NCI-H128 (cell line): ENCODE measurements around the gene IFT172.

Source experiments
- DNase-seq: peaks from one replicate; lab custom pipeline; 2025; ENCODE audit not compliant: unreplicated experiment; lab: John Stamatoyannopoulos, UW

Gene IFT172

DNA sequence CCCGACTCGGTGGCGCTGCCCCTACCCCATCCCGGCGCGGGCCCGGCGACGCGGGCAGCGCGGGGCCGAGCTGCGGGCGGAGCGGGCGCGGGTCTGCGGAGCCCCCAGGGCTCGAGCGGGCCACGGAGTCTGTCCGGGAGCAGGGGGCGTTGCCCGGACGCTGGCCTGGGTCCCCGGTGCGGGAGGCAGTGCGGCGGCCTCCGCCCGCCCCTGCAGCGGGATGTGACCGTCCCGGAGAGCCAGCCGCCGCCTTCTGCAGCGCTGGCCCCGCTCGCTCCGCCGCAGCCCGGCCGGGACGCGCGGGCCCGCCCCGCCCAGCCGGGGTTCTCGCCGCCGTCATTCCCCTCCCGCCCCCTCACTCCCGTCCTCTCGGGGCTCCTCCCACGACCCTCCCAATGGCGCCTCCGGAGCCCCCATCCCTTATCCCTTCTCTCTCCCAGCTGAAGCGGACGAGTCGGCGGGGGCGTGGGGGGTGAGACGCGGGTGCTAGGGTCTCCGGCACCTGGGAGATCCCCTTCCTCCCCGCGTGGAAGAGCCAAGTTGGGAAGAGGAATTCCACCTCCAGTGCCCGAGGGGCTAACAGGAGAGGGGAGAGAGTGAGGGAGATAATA is 5.5 kb upstream of the IFT172 start, which contains the start of gene FNDC4:
Gene FNDC4 (minus strand): TSS at position 257 of the 611 bp plus-strand sequence. CDS start 521 bp downstream, outside the sequence.
- no peak for DNase-seq

DNA sequence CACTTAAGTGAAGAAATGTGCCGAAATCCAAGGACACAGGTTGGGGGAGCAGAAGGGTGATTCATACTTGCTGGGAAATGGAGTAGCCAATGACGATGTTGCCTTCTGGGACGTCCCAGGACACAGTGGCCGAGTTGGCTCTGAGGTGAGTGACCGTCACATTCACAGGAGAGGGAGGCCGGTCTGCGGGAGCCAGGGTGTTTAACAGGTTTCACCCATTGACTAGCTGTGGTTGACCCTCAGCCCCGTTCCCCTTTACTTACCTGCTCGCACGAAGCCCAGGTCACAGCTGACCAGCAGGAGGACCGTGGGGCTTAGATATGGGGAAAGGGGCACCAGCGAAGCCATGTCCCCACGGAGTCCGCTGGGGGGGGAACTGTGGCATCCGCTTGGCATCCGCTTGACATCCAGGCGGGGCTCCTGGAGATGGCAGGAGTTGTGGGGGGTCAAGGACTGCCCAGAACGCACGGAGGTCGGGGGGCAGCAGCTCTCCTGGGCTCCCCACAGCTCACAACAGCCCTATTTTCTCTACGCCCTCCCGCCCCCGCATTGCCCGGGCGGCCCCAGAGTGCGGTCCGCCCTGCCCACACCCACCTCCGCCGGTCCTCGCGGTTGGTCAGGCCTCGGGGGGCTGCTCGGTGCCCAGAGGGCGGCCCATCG is 4.9 kb upstream of the IFT172 start:
- DNase-seq, result no peak

DNA sequence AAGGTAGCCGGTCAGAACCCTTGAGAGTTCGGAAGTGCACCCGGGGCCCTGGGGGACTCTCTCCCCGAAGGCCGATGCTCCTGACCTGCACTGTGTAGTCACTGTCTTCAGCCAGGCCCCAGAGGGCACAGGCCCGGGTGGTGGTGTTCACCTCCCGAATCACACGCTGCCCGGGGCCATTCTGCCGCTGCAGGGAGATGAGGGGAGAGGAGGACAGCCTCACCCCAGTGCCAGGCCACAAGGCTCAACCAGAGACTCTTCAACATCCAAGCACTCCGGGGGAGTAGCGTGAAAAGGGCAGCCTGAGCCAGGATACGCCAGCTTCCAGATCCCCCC is 4.4 kb upstream of the IFT172 start:
- no peak for DNase-seq

DNA sequence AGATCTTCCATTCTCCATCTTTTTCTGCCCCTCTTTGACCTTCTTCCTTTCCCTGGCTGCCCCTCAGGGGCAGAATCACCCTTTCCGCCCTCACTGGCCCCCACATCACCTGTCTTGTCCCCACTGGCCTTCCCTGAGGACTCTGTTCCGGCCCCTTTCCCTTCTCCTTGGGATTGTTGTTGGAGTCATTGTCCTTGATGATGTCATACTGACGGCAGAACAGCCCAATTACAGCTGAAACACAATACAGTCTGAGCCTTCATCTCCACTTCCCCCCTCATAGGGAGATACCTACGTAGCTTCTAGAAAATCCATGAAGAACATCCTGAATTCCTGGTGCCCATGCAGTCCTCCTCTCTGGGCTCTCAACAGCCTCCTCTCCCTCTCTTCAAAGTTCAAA is 3.0 kb upstream of the IFT172 start:
- DNase-seq, result no peak

DNA sequence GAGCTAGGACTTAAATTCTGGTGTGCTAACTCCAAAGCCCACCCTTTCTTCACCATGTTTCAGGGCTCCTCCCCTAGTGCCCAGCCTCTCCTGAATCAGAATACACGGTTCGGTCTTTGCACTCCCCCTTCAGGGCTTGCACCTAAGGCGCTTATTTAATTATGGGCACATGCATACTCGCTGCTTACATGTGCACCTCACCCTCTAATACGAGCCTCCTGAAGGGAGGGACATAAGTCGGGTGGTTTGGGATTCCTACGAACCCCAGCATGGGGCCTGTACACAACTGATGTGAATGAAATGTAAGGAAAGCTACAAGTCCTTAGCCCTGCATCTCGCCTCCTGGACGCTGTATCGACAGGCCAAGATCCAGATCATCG is 435 bp downstream of the IFT172 start:
- DNase-seq, result no peak

DNA sequence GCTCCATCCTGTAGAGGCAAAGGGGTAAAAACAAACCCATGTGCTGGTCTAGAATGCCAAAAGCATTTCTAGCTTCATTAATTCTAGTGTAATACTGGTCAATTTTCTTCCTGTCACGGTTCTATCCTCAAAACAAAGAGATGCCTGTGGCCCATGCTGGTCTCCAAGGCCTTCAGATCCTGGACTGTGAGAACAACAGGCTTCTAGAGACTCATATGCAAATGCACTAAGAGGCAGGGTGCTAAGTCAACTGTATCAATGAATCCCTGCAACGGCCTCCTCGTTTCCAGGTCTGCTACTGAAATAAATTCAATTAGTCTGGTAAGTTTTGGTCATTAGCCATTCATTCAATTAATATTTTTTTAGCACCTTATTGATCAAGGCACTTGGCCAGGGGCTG is 4.0 kb downstream of the IFT172 start:
- no peak for DNase-seq

DNA sequence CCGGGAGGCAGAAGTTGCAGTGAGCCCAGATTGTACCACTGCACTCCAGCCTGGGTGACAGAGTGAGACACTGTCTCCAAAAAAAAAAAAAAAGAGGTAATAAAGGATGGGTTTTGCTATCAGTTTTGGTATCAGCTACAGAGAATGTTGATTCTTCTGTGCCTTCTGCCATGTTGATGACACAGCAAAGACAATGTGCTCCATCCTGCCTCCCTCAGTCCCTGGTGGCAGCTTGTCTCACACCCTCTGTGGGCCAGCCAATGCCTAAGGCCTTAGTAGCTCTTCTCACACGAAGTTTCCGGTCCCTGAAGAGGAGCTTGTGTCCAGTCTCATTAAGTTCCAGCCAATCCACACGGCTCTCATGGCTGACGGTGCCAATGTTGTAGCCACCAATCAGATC is 17.6 kb downstream of the IFT172 start:
- DNase-seq, result no peak

DNA sequence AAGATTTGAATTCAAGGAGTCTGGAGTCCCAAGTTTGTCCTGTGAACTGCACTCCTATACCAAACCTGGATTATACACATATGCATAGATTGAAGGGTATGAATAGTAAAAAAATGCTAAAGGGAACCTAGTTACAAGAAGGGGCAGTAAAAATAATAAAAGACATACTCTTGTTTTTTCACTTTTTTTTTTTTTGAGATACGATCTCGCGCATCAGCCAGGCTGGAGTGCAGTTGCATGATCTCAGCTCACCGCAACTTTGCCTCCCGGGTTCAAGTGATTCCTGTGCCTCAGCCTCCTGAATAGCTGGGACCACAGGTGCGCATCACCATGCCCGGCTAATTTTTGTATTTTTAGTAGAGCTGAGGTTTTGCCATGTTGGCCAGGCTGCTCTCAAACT is 25.1 kb downstream of the IFT172 start:
- DNase-seq, result no peak

DNA sequence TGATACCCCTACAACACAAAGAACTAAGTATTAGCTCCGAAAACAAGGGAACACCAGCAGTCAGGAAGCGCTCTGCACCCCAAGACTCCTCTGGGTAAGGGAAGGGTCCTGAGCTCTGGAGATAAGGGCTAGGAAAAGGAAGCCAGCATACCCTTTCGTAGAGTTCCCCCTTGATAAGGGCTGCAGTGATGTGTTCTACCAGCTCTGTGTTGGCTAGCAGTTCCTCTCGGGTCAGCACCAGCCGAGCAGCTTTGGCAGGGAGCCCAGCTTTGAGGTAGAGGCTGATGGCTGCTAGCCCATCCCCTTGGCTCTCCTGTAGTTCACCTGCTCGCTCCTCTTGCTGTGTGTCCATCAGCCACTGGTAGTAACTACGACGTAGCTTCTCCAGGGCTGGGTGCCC is 28.4 kb downstream of the IFT172 start:
- DNase-seq, result no peak

DNA sequence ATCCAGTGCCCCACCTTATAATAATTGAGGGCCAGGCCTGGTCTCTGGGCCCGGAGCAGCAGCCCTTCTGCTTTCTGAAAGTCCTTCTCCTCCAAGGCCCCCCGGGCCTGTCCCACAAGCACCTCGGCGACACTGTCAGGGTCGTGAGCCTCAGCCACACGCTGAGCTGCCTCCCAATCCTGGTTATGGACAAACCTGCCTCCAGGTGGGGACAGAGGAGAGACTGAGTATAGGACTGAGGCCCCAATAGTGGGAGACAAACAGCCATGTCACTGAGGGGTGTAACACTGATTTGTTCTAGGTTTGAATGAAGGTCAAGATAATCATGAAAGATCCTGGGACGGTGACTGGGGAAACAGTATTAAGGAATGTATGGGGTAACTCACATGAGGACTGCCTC is 35.6 kb downstream of the IFT172 start:
- no peak for DNase-seq

DNA sequence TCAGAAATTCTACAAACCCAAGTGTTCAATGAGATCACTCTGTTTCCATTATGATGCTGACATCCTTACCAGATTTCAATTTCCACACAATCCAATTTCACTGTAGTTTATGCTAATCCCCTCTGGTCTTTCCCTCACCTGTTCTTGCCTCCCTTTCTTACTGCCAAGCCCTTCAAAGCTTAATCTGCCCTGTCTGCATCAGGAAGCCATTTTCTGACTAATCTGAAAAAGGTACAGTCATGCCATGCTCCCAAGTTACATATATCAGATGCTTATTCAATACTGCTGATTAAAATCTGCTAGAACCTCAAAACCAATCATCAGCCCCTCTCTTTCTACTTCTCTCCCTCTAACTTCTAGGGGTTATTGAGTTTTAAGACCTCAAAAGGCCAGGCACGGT is 38.4 kb downstream of the IFT172 start:
- no peak for DNase-seq

DNA sequence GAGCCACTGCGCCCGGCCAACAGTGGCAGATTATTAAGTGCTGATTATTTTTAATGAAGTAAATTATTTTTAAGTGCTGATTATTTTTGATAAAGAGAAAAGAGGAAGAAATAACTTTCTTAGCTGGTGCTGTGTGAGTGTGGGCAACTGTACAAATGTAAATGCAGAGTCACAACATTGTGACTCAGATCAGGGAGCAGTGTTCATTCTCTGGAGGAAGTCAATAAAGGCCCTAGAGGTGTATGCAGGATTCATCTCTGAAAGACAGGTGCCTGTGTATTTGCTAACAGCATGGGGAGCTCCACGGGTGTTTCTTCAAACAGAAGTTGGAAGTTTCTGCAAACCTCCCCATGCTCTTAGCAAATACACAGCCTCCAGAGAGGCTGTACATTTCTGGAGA is 41.2 kb downstream of the IFT172 start:
- DNase-seq, result no peak

DNA sequence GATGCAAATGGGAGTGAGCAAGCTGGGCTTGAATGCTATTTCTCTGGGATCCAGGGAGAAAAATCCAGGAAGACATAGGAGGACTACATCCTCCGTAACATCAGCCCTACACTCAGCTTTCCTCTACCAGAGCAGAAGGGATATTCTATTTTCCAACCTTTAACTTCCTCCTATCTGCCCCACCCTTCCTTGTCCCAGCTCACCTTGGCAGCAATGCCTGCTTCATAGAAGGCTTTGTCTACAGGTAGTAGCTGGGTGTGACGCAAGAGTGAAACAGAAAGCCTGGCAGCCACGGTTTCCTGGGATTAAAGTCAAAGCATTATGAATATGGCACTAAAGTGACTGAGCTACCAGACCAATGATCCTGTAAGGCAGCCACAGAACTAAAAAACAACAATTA is 43.5 kb downstream of the IFT172 start:
- DNase-seq, result no peak

DNA sequence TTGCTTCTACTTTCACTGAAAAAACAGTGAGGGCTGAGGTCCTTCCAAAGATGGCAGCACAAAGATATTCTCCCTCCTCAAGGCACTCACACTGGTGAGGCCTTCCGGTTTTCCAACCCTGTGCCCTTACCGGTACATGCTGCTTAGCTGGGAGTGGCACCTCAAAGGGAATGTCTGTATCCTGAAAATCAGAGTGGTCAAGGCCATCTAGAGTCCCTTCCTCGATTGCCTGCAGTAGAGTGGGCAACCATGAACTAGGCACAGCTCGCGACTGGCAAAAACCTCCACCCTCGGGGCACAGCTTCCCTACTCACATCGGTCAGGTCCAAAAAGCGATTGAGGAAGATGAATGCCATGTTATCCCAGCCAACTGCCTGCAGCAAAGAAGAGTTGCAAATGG is 43.9 kb downstream of the IFT172 start:
- DNase-seq, result no peak

DNA sequence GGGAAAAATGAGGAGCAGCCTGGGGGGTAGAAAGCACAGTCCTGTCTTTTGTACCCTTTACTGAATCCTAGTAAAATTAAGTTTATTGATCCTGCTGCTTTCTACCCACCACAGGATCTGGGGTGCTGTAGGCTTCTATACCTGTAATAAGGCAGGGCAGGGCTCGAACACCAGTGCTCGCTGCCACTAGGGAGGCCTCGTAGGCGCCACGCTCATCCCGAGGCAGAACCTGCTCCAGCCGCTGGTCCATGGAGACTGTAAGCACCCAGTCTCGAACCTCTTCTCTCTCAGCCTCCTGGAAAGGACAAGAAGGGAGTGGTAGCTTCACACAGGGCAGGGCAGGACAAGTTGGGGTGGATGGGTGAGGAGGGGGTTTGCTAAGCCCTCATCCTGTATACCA is 44.4 kb downstream of the IFT172 start:
- DNase-seq, result no peak

DNA sequence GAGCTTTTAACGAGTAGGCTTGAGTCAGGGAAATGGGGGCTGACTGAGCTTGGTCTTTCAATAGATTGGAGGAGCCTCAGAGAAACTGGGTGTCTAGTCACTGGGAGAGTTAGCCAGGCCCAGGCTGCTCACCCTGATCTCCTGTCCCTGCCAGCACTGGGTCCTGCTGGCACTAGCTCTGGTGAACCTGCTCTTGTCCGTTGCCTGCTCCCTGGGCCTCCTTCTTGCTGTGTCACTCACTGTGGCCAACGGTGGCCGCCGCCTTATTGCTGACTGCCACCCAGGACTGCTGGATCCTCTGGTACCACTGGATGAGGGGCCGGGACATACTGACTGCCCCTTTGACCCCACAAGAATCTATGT is 46.6 kb downstream of the IFT172 start:
- no peak for DNase-seq

DNA sequence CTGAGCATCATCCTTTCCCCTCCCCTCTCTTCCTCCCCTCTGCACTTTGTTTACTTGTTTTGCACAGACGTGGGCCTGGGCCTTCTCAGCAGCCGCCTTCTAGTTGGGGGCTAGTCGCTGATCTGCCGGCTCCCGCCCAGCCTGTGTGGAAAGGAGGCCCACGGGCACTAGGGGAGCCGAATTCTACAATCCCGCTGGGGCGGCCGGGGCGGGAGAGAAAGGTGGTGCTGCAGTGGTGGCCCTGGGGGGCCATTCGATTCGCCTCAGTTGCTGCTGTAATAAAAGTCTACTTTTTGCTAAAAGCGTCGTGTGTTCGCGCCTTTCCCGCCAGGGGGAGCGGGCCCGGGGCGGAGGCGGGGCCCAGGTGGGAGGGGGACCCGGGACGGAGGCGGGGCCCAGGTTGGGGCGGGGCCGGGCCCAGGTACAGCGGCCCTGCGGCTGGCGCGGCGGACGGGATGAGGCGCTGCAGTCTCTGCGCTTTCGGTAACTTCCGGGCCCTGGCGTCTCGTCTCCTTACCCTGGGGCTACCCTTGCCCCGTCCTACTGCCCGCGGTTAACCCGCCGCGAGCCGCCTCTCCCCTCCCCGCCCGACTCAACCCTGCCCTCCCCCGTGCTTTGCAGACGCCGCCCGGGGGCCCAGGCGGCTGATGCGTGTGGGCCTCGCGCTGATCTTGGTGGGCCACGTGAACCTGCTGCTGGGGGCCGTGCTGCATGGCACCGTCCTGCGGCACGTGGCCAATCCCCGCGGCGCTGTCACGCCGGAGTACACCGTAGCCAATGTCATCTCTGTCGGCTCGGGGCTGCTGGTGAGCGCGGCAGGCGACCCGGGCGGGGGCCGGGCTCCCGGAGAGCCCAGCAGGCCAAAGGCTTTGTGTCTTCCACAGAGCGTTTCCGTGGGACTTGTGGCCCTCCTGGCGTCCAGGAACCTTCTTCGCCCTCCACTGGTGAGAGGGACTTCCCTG is 47.3 kb downstream of the IFT172 start, which contains the start of gene KRTCAP3:
Gene KRTCAP3 (plus strand): TSS at position 424 of the 962 bp plus-strand sequence. CDS start 32 bp downstream, at position 456.
- no peak for DNase-seq

DNA sequence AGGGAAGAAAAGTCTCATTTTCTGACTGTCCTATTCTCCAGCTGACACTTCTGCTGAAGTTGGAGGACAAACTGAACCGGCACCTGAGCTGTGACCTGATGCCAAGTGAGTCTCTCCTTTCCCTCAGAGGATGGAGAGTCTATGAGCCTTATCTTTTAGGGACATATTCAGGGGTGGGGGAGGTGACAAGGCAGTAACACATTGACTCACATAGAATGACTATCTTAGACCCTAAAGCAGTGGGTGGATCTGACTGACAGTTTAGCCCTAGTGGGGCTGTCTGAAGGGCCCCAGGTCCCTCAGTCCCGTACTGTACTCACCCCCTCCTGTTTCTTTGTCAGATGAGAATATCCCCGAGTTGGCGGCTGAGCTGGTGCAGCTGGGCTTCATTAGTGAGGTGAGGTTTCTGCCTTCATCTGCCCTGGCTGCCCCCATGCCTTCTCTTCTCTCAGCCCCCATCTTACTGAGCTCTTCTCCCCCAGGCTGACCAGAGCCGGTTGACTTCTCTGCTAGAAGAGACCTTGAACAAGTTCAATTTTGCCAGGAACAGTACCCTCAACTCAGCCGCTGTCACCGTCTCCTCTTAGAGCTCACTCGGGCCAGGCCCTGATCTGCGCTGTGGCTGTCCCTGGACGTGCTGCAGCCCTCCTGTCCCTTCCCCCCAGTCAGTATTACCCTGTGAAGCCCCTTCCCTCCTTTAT is 48.2 kb downstream of the IFT172 start:
- no peak for DNase-seq

DNA sequence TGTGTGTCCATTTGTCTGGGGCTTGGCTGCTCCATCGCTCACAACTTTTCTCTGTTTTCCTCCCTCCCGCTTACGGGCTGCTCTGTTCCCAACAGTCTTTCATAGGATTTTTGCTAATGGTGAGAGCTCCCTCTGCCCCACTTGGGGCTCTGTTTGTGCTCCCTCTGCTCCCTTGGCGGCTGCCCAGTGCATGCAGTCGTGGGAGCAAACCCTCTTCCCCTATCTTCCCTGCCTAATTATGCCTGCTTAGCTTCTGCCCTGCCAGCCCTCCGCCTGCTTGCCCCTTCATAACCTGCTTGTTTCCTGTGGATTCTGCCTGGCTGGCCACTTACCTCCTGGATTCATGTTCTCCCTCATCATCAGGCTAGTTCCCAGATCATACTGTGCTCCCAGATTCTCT is 53.9 kb downstream of the IFT172 start:
- no peak for DNase-seq

DNA sequence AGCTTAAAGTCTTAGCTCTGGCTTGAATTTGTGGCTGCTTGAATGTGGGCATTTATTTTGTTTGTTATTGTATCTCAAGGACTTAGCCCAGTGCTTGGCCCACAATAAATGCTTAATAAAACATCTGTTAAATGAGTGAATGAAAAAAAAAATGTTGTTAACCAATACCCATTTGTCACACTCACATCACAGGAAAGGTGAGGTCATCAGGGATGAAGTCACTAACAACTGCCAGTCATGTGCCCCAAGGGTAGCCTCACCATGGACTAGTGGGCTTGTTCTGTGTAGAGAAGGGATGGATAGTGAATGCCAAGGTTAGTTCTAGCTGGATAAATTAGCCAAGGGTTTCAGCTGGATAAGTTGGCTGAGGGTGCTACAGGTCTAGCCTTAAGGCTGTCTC is 58.1 kb downstream of the IFT172 start:
- DNase-seq, result no peak

DNA sequence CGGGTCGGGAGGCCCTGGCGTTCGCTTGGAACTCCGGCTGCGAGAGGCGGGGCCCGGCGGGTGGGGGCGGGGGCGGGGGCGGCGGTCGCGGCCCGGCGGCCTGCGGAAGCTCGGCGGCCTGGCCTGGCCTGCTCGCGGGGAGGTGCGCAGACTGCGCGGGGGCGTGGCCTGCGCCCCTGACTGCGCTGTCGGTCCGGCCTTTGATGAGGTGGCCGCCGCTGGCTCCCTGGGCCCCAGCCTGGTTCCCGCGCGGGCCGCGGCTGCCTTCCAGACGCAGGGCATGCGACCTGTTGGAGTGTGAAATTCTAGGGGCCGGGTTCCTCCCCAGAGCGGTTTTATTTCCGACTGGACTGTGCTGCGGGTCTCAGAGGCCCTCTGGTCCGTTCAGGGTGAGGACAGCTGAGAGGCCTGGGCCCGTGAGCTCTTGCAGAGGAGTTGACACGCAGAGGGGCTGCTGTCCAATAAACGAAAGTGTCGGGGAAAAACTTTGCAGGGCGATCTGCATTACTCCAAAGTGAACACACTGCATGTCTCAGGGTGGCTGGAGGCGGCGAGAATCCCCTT is 60.5 kb downstream of the IFT172 start:
- DNase-seq, result no peak
